ENCODE results near the gene CRAT. TPM values are rescaled to one million over a fixed set of nuclear protein-coding genes. Genes with fewer than 3 reads are reported as not detected.

CRAT gene
- total RNA-seq, 4 donors from 2014 or later = 20.0 to 42.4 (median 27.4) TPM

DNA sequence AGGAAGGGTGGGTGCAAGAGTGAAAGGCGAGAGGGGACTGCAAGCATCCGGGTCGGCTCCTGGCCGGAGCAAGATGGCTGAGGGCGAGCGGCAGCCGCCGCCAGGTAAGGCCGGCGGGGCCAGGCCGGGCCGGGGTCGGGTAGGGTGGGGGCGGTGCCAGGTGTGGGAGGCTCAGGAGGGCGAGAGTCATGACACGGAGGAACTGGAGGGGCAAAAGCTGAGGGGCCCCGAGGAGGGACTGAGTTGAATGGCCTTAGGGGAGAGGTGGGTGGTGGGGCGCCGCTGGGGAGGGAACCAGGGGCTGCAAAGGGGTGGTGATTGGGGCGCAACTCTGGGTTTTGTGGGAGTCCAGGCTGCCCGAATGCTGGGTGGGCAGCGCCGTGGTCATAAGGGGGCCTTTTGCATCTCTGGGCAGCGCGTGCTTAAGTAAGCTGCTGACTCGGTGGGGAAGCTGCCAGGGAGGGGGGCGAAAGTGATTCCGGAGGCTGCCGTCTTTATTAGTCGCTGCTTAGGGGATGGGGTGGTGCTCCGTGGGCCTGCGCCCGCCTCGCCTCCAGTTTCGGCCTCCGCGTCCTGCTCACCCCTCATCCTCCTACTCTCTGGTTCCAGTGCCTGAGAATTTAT is 1.0 kb upstream of the CRAT start:
- H3K27me3 ChIP-seq = no peaks in the 10 kb centered on the region
- H3K4me3 ChIP-seq = peak overlapping the region; percentile 78 to 96
- H3K27ac ChIP-seq = peak overlapping the region; percentile 89 to 96
- no peaks in the 10 kb centered on the region for H3K36me3 ChIP-seq
- H3K9me3 ChIP-seq = no peaks in the 10 kb centered on the region
- intact Hi-C loops (cut with DNase I; ENCODE audit: low total_unique reads) = no loop called here
- no peak for TF ChIP-seq POLR2A (IDR thresholded peaks at IDR 0.05)
- TF ChIP-seq, protein P1, sequence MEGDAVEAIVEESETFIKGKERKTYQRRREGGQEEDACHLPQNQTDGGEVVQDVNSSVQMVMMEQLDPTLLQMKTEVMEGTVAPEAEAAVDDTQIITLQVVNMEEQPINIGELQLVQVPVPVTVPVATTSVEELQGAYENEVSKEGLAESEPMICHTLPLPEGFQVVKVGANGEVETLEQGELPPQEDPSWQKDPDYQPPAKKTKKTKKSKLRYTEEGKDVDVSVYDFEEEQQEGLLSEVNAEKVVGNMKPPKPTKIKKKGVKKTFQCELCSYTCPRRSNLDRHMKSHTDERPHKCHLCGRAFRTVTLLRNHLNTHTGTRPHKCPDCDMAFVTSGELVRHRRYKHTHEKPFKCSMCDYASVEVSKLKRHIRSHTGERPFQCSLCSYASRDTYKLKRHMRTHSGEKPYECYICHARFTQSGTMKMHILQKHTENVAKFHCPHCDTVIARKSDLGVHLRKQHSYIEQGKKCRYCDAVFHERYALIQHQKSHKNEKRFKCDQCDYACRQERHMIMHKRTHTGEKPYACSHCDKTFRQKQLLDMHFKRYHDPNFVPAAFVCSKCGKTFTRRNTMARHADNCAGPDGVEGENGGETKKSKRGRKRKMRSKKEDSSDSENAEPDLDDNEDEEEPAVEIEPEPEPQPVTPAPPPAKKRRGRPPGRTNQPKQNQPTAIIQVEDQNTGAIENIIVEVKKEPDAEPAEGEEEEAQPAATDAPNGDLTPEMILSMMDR (IDR thresholded peaks at IDR 0.05) = no peak
- peak in 1 of 2 donors; percentile 45 for DNase-seq
- no peaks in the 10 kb centered on the region for H3K4me1 ChIP-seq

DNA sequence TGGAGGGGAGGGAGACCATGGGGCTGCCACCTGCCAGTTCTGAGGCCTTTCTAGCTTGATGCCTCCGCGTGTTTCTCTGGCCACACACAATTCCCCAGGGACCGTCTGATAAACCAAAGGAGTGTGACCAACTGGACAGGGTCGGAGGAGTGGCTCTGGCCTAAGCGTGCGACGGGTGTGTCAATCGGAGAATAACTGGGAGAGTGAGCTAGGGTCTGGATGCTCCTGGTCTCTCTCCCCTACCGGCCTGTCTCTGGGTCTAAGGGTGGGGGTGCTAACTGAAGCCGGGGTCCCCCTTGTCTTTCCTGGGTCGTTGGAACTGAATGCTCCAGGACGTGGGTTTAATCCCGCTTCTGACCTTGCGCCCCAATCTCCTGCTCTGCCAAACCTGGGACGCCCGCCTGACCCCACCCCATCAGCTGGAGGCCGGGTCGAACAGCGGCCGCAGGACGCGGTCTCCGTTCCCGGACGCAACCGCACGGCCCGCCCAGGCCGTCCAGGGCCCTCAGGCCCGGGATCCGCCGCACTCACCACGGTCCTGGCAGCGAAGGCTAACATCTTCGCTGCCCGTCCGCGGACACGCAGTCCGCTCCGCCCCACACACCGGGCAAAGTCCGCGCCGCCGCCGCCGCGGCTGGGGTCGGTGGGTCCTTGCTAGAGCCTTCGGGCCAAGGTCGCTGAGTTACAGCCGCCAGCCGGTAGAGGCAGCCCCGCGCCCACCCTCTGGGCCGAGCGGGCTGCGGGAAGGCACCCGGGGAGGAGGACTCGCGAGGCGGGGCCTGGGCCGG is 447 bp downstream of the CRAT start:
- peak overlapping the region; percentile 66 to 78 for H3K4me3 ChIP-seq
- H3K4me1 ChIP-seq = no peaks in the 10 kb centered on the region
- intact Hi-C loops (cut with DNase I; ENCODE audit: low total_unique reads) = no loop called here

DNA sequence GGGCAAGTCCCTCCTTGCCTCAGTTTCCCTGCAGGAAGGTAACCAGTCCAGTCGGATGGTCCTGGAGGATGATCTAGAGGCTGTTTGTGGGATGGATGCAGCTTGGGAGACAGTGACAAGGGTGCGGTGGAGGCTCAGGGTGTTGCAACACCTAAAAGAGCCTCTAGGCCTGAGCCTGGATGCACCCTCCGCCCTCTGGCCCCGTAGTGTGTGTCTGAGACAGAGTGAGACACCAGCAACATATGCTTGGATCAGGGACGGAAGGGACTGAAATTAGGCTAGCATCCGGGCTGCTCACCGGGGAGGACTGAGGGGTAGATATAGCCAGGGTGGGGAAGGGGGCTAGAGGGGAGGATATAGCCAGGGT is 1.1 kb downstream of the CRAT start:
- H3K27me3 ChIP-seq = no peaks in the 10 kb centered on the region
- no peaks in the 10 kb centered on the region for H3K36me3 ChIP-seq
- H3K4me1 ChIP-seq = no peaks in the 10 kb centered on the region
- peak overlapping the region in 1 of 2 donors; percentile 78 for H3K4me3 ChIP-seq
- no peak for TF ChIP-seq POLR2A (IDR thresholded peaks at IDR 0.05)
- TF ChIP-seq, protein P1 (IDR thresholded peaks at IDR 0.05) = no peak
- H3K27ac ChIP-seq = peak overlapping the region in 1 of 2 donors; percentile 96
- DNase-seq = peak; percentile 50 to 53
- no peaks in the 10 kb centered on the region for H3K9me3 ChIP-seq
- intact Hi-C loops (cut with DNase I; ENCODE audit: low total_unique reads) = no loop called here

More for the DNA sequence above, 447 bp downstream of the CRAT start:
- TF ChIP-seq, protein P1 (IDR thresholded peaks at IDR 0.05) = peak in 2 of 4 experiments; percentile 5 to 10
- TF ChIP-seq POLR2A (IDR thresholded peaks at IDR 0.05) = no peak
- DNase-seq = peak; percentile 44 to 46
- Histone ChIP-seq H3K27me3 (no peaks in the 10 kb centered on the region), H3K36me3 (no peaks in the 10 kb centered on the region), H3K27ac (peak overlapping the region; percentile 63 to 96), H3K9me3 (no peaks in the 10 kb centered on the region)

DNA sequence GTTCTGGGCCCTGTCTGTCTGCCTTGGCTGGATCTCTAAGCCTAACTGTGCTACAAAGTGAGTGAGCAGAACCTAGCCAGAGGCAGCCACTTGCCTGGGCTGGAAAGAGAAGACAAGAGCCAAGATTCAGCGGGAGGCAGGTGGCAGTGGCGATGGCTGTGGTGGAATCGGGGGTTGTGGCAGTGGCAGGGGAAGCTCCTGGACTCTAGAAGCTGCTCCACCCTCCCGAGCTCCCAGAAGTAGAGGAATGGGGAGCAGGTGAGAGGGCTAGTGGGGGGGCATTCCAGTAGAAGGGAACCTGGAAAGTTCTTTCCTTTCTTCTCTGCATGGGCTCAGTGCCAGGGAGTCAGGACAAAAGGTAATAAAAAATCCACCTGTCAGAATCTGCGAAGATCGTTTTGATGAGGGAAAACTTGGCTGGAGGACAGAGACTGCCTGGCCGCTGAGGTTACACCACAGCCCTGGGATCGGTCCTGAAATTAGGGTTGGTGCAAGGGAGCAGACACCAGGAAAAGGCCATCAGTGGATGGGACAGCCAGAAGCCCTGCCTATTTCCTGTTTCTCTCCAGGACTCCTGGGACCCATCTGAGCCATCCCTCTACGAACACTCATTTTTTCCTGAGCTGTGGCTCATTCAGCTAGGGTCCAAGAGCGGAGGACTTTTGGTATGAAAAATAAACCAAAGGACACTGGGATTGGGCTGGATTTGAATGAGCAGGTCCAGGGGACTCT is 1.6 kb downstream of the CRAT start:
- Histone ChIP-seq H3K9me3 (no peaks in the 10 kb centered on the region), H3K27me3 (no peaks in the 10 kb centered on the region), H3K4me1 (no peaks in the 10 kb centered on the region), H3K27ac (peak overlapping the region in 1 of 2 donors; percentile 96), H3K4me3 (no peak overlapping the region), H3K36me3 (no peaks in the 10 kb centered on the region)
- intact Hi-C loops (cut with DNase I; ENCODE audit: low total_unique reads) = no loop called here
- DNase-seq = peak; percentile 38 to 53
- no peak for TF ChIP-seq POLR2A (IDR thresholded peaks at IDR 0.05)
- TF ChIP-seq, protein P1 (IDR thresholded peaks at IDR 0.05) = no peak

All from uterus (tissue), 4 donors.